ENCODE measurements around the gene CNRIP1. TPM values are rescaled to one million over a fixed set of nuclear protein-coding genes. Genes with fewer than 3 reads are reported as not detected.
"Not testable (repeated sequence)": the region's sequence is repeated elsewhere in the genome, so short reads cannot be mapped to it uniquely, and the experiment has no call there.

CNRIP1 gene
- total RNA-seq, 2 experiments from 2014 or later: not detected

GRCh38 chr2:68325056-68325455, 5.3 kb upstream of the CNRIP1 start:
- Mint-ChIP-seq H3K36me3 (no peaks in the 10 kb centered on the region), H3K27ac (no peak overlapping the region)
- ATAC-seq (ENCODE audit: low read depth): no peak

GRCh38 chr2:68320118-68320641, 431 bp upstream of the CNRIP1 start:
- H3K36me3 Mint-ChIP-seq: no peaks in the 10 kb centered on the region
- no peaks in the 10 kb centered on the region for H3K9me3 Mint-ChIP-seq
- H3K27ac Mint-ChIP-seq: no peak overlapping the region
- H3K4me3 Mint-ChIP-seq: peak overlapping the region; percentile 63
- no peak for DNase-seq
- no peak for ATAC-seq (ENCODE audit: low read depth)
- H3K4me1 Mint-ChIP-seq: peaks cover 3% of the 10 kb centered on the region
- H3K27me3 Mint-ChIP-seq: peaks cover 85% of the 10 kb centered on the region
- POLR2A ChIA-PET: no interaction called here

More at GRCh38 chr2:68325056-68325455, 5.3 kb upstream of the CNRIP1 start:
- POLR2A ChIA-PET: no interaction called here
- DNase-seq: no peak
- no peaks in the 10 kb centered on the region for H3K9me3 Mint-ChIP-seq
- H3K4me1 Mint-ChIP-seq: peaks cover 2% of the 10 kb centered on the region
- H3K4me3 Mint-ChIP-seq: no peak overlapping the region
- peaks cover 63% of the 10 kb centered on the region for H3K27me3 Mint-ChIP-seq

GRCh38 chr2:68318914-68319397, 793 bp downstream of the CNRIP1 start:
- H3K36me3 Mint-ChIP-seq: no peaks in the 10 kb centered on the region
- no peak overlapping the region for H3K27ac Mint-ChIP-seq
- H3K9me3 Mint-ChIP-seq: no peaks in the 10 kb centered on the region
- H3K27me3 Mint-ChIP-seq: peaks cover 77% of the 10 kb centered on the region
- no peak for DNase-seq
- POLR2A ChIA-PET: no interaction called here
- peak overlapping the region; percentile 58 for H3K4me3 Mint-ChIP-seq
- H3K4me1 Mint-ChIP-seq: peaks cover 3% of the 10 kb centered on the region
- no peak for ATAC-seq (ENCODE audit: low read depth)

GRCh38 chr2:68317971-68318913, 1.5 kb downstream of the CNRIP1 start:
- no peaks in the 10 kb centered on the region for H3K9me3 Mint-ChIP-seq
- ATAC-seq (ENCODE audit: low read depth) (no peak), DNase-seq (no peak)
- H3K27ac Mint-ChIP-seq: no peak overlapping the region
- peaks cover 76% of the 10 kb centered on the region for H3K27me3 Mint-ChIP-seq
- H3K4me3 Mint-ChIP-seq: no peak overlapping the region
- H3K36me3 Mint-ChIP-seq: no peaks in the 10 kb centered on the region
- POLR2A ChIA-PET: no interaction called here
- peaks cover 3% of the 10 kb centered on the region for H3K4me1 Mint-ChIP-seq

GRCh38 chr2:68316111-68316510, 3.6 kb downstream of the CNRIP1 start:
- no peaks in the 10 kb centered on the region for H3K36me3 Mint-ChIP-seq
- ATAC-seq (ENCODE audit: low read depth): no peak
- no peaks in the 10 kb centered on the region for H3K9me3 Mint-ChIP-seq
- no peak overlapping the region for H3K27ac Mint-ChIP-seq
- no peak for DNase-seq
- H3K27me3 Mint-ChIP-seq: peaks cover 67% of the 10 kb centered on the region
- H3K4me1 Mint-ChIP-seq: peaks cover 3% of the 10 kb centered on the region
- POLR2A ChIA-PET: no interaction called here
- H3K4me3 Mint-ChIP-seq: no peak overlapping the region

- Mint-ChIP-seq H3K36me3 (no peaks in the 10 kb centered on the region), H3K27me3 (peaks cover 56% of the 10 kb centered on the region), H3K4me3 (no peak overlapping the region), H3K9me3 (no peaks in the 10 kb centered on the region), H3K4me1 (peaks cover 1% of the 10 kb centered on the region), H3K27ac (no peak overlapping the region)
- no peak for DNase-seq
- POLR2A ChIA-PET: no interaction called here
- no peak for ATAC-seq (ENCODE audit: low read depth)
These were observed 8.7 kb downstream of the CNRIP1 start for GRCh38 chr2:68311033-68311432.

- no peaks in the 10 kb centered on the region for H3K9me3 Mint-ChIP-seq
- no peaks in the 10 kb centered on the region for H3K36me3 Mint-ChIP-seq
- H3K4me1 Mint-ChIP-seq: peaks cover 1% of the 10 kb centered on the region
- ATAC-seq (ENCODE audit: low read depth) (no peak), DNase-seq (no peak)
- H3K4me3 Mint-ChIP-seq: no peak overlapping the region
- POLR2A ChIA-PET: no interaction called here
- peaks cover 53% of the 10 kb centered on the region for H3K27me3 Mint-ChIP-seq
- no peak overlapping the region for H3K27ac Mint-ChIP-seq
These were observed 10.3 kb downstream of the CNRIP1 start for GRCh38 chr2:68309426-68309825.

- H3K27ac Mint-ChIP-seq; POLR2A ChIA-PET; H3K4me1 Mint-ChIP-seq; H3K9me3 Mint-ChIP-seq; H3K4me3 Mint-ChIP-seq; ATAC-seq (ENCODE audit: low read depth); H3K36me3 Mint-ChIP-seq; DNase-seq: not testable (repeated sequence)
- peaks cover 31% of the 10 kb centered on the region for H3K27me3 Mint-ChIP-seq
These were observed 15.9 kb downstream of the CNRIP1 start for GRCh38 chr2:68303902-68304272.

- H3K27ac Mint-ChIP-seq: no peak overlapping the region
- no peak for ATAC-seq (ENCODE audit: low read depth)
- H3K36me3 Mint-ChIP-seq: no peaks in the 10 kb centered on the region
- POLR2A ChIA-PET: no interaction called here
- H3K9me3 Mint-ChIP-seq: no peaks in the 10 kb centered on the region
- no peak for DNase-seq
- no peak overlapping the region for H3K4me3 Mint-ChIP-seq
- peaks cover 27% of the 10 kb centered on the region for H3K27me3 Mint-ChIP-seq
- H3K4me1 Mint-ChIP-seq: no peaks in the 10 kb centered on the region
These were observed 16.5 kb downstream of the CNRIP1 start for GRCh38 chr2:68303033-68303901.

- POLR2A ChIA-PET: no interaction called here
- no peaks in the 10 kb centered on the region for H3K4me1 Mint-ChIP-seq
These were observed 17.4 kb downstream of the CNRIP1 start for GRCh38 chr2:68302281-68302875.

GRCh38 chr2:68295516-68295915, 24.2 kb downstream of the CNRIP1 start:
- DNase-seq (no peak), ATAC-seq (ENCODE audit: low read depth) (no peak)
- no peaks in the 10 kb centered on the region for H3K36me3 Mint-ChIP-seq
- H3K27ac Mint-ChIP-seq: no peak overlapping the region
- H3K9me3 Mint-ChIP-seq: no peaks in the 10 kb centered on the region
- POLR2A ChIA-PET: interaction anchor here (0.6 kb wide), 1 partner anchor 144 kb away, joined by 3 read pairs; no protein-coding TSS in a partner anchor
- H3K4me1 Mint-ChIP-seq: peaks cover 6% of the 10 kb centered on the region
- no peak overlapping the region for H3K4me3 Mint-ChIP-seq
- peaks cover 17% of the 10 kb centered on the region for H3K27me3 Mint-ChIP-seq

More at GRCh38 chr2:68302281-68302875, 17.4 kb downstream of the CNRIP1 start:
- Mint-ChIP-seq H3K9me3 (no peaks in the 10 kb centered on the region), H3K27me3 (peaks cover 19% of the 10 kb centered on the region), H3K4me3 (no peak overlapping the region), H3K27ac (no peak overlapping the region), H3K36me3 (no peaks in the 10 kb centered on the region)
- ATAC-seq (ENCODE audit: low read depth) (no peak), DNase-seq (no peak)

- Mint-ChIP-seq H3K27me3 (peaks cover 19% of the 10 kb centered on the region), H3K27ac (no peak overlapping the region), H3K9me3 (no peaks in the 10 kb centered on the region), H3K4me1 (peaks cover 6% of the 10 kb centered on the region), H3K4me3 (no peak overlapping the region), H3K36me3 (no peaks in the 10 kb centered on the region)
- ATAC-seq (ENCODE audit: low read depth): no peak
- POLR2A ChIA-PET: no interaction called here
- DNase-seq: no peak
These were observed 24.8 kb downstream of the CNRIP1 start for GRCh38 chr2:68294913-68295312.

GRCh38 chr2:68294187-68294586, 25.6 kb downstream of the CNRIP1 start:
- ATAC-seq (ENCODE audit: low read depth) (no peak), DNase-seq (no peak)
- Mint-ChIP-seq H3K27ac (no peak overlapping the region), H3K36me3 (no peaks in the 10 kb centered on the region), H3K4me1 (peaks cover 6% of the 10 kb centered on the region), H3K27me3 (peaks cover 13% of the 10 kb centered on the region), H3K4me3 (no peak overlapping the region), H3K9me3 (no peaks in the 10 kb centered on the region)
- POLR2A ChIA-PET: no interaction called here
